ENCODE results near the gene KIF13A.
"Not testable (repeated sequence)": the region's sequence is repeated elsewhere in the genome, so short reads cannot be mapped to it uniquely, and the experiment has no call there.

The KIF13A gene

DNA sequence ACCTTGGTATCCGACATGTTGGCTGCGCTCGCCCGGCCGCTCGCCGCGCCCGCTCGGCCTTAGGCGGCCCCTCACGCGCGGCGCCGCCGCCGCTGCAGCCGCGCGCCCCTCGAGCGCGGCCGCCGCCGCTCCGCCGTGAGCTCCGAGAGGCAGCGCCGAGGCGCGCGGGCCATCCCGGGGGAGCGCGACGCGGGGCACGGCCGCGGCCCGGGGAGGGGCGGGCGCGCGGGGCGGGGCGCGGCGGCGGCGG is at the start of gene KIF13A:
KIF13A (minus strand) TSS at position 189 of the 250 bp plus-strand sequence; CDS start at position 17, 172 bp downstream.
- DNase-seq (ENCODE audit: low read depth in 2 of 3, low spot score in 2 of 3) = no peak

DNA sequence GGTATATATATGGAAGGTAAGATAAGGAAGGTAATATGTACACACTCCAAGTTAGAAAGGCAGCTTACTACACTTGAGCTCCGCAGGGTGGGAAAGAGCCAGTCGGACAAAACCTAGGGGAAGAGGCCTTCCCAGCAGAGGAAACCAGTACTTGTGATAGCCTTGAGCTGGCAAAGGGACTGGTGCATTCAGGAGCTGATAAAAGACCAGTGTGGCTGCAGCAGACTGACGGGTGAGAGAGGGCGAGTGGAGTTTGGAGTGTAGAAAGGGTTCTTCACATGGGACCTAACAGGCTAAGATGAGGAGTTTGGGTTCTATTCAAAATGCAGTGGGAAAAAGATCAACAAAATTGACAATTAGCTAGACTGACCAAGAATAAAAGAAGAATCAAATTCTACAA is 49.3 kb upstream of the KIF13A start:
- no peak for DNase-seq (ENCODE audit: low read depth in 2 of 3, low spot score in 2 of 3)

DNA sequence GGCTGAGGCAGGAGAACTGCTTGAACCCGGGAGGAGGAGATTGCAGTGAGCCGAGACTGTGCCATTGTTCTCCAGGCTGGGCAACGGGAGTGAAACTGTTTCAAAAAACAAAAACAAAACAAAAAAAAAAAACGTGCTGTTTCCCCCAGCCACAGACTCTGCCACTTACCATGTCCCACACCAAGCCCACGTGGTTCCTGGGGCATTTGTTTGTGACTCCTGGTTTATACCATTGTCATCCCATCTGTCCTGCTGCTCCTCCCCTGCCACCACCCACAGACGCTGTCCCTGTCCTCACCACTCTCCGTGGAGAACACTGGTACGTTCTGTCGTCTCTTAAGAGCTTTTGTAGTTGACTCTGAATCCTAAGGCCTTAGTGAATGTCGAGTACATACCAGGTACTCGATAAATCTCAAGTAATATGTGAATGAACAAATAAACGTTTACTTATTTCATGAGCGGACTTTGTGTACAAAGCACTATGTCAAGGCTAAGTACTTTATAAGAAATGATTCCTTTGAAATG is 48.0 kb upstream of the KIF13A start:
- no peak for DNase-seq (ENCODE audit: low read depth in 2 of 3, low spot score in 2 of 3)

DNA sequence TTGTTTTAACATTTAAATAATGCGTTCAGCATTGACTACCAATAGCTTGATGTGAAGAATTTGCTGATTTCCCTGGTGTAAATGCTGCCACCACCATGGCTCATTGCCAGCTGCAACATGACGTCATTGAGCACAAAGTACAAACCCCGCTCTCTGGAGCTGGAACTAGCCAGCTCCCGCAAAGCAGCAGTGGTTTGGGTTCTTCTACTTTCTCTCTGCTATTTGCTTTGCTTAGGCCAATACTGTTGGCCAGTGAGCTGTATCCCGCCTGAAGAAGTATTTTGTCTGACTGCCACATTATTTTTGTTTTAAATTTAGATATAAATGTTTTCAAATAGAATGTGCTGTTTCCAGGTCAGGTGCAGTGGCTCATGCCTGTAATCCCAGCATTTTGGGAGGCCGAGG is 47.4 kb upstream of the KIF13A start:
- DNase-seq (ENCODE audit: low read depth in 2 of 3, low spot score in 2 of 3) = no peak

DNA sequence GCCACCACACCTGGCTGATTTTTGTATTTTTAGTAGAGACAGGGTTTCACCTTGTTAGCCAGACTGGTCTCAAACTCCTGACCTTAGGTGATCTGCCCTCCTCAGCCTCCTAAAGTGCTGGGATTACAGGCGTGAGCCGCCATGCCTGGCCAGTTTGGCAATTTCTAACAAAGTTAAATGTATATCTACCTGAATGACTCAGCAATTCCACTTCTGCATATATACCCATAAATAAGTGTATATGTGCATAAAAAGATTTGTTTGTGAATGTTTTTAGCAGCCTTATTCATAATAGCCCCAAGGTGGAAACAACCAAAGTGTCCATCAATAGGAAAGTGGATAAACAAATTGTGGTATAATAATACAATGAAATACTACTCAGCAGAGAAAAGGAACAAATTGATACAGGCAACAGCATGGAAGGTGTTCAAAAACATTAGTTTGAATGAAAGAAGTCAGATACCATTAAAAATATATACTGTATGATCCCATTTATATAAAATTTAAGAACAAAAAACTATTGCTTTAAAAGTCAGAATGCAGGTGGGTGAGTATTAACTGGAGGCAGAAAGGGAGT is 44.3 kb upstream of the KIF13A start:
- DNase-seq (ENCODE audit: low read depth in 2 of 3, low spot score in 2 of 3) = no peak

DNA sequence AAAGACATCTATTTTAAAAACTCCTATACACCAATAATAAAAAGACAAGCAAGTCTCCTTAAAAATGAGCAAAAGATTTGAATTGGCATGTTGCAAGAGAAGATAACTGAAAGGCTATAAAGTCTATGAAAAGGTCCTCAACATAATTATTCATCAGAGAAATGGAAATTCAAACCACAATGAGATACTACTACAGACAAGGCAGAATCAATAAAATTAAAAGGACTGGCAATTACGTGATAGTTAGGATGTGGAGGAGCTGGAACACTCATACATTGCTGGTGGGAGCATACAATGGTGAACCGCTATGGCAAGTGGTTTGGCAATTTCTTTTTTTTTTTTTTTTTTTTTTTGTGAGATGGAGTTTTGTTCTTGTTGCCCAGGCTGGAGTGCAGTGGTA is 43.8 kb upstream of the KIF13A start:
- DNase-seq (ENCODE audit: low read depth in 2 of 3, low spot score in 2 of 3) = no peak

DNA sequence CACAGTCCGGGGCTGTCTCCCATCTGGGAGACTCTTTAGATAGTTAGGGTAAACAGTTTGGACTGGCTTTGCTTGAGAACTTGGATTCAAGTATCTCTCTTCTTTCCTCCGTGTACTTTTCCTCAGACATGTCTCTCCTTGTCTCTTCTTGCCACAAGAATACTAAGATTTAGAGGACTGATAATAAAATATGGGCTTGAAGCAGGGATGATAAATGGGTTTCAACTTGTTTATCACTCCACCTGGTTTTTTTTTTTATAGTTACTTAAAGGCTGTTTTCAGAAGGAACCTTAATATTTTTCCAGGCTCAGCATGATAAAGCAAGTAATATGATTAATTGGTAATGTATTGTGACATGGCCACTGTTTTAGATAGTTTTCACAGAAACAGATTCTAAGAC is 40.9 kb upstream of the KIF13A start:
- DNase-seq (ENCODE audit: low read depth in 2 of 3, low spot score in 2 of 3) = no peak

DNA sequence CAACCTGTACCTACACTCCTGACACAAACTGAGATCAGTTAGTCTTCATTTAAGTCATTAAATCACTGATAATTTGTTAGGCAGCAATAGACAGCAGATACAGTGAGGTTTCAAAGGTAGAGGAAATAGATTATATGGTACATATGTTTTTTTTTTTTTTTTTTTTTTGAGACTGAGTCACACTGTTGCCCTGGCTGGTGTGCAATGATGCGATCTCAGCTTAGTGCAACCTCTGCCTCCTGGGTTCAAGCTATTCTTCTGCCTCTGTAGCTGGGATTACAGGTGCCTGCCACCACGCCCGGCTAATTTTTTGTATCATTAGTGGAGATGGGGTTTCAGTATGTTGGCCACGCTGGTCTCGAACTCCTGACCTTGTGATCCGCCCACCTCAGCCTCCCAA is 38.2 kb upstream of the KIF13A start:
- DNase-seq (ENCODE audit: low read depth in 2 of 3, low spot score in 2 of 3) = no peak

DNA sequence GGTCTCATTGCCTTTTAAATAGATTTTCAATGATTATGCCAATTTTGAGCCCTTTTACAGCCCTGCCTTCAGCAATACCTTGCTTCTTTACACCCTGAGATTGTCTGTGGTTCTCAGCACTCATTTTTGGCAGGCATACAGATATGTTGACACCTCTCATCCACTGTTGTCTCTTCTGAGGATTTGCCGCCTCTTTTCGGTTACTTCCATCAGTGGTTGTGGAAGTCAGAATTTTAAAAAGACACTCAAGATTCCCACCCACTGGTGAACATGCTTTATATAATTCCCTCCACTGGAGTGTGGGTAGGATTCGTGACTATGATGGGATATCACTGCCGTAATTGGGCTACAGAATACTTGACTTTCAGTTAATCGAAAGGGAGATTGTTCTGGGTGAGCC is 37.4 kb upstream of the KIF13A start:
- no peak for DNase-seq (ENCODE audit: low read depth in 2 of 3, low spot score in 2 of 3)

DNA sequence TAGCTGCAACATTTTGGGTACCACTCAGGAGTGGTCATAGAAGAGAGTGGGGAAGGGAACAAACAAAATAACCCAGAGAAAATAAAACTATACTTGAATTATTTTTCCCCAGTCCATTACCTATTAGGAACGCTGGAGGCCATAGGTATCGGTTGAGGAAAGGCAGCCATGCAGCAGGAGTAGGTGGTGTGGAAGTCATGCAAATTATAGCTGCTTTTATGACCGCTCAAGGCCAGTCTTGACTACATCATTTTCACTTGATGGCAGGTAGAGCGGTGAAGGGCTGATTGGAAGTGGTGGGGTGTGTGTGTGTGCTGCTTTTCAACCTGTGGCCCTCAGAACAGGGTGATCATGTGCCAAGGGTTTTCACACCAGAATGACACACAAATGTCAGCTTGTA is 36.5 kb upstream of the KIF13A start:
- no peak for DNase-seq (ENCODE audit: low read depth in 2 of 3, low spot score in 2 of 3)

DNA sequence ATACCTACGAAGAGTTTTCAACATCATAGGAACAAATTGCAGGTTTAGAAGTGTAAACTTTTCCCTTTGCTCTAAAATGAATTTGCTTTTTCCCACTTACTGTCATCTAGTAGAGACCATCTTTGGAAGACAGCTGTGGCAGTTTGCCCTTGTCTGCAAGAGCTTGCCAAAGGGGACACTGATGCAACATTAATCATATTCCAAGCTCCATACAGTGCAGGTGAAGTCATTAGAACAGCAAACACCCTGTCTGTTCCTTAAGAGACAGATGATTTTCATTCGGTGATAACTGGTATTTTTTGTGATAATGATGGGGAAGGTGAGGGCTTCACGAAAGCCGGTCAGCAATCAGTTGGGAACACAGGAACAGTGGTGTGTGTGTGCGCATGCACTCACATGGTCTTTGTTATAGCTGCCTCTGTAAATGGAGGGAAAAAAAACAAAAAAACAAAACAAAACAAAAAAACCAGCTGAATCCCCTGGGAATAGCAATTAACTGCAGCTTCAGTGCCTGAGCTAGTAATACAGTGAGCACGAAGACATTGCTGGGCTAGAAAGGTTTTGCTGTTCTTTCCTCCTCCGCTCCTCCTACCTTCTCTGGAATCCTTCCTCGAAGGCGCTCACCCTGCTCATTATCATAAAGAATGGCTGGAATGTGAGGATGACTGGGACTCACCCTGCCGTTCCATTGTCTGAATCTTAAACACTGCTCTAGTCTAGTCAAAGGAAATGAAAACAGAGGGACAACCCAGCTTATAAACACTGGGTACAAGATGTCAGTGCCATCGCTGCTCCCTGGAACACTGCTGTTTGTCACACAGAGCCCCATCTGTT is 35.2 kb upstream of the KIF13A start:
- DNase-seq (ENCODE audit: low read depth in 2 of 3, low spot score in 2 of 3) = no peak

DNA sequence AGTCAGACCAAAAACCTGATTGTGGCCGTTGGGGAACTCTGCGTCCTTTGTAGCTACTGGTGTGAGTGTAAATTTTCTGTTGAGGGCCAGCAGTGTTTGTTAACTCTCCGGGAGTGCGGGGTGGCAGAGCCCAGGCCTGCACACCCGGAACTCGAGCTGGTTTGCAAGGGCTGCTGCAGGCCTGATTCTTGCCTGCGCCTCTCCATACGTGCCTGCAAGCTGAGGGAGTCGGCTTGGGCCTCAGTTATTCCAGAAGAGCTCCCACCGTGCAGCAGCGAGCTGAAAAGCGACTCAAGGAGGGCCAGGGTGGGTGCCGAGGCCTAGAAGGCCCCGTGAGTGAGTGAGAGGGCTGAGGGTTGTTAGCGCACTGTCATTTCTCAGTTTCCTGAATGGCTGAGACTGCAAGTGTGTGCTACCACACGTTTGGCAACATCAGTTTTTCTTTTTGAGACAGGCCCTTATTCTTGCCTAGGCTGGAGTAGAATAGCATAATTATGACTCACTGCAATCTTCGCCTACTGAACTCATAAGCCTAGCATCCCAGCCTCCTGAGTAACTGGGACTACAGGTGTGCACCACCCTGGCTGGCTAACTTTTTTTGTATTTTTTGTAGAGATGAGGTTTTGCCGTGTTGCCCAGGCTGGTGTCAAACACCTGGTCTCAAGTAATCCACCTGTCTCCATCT is 33.9 kb upstream of the KIF13A start:
- DNase-seq (ENCODE audit: low read depth in 2 of 3, low spot score in 2 of 3) = no peak

DNA sequence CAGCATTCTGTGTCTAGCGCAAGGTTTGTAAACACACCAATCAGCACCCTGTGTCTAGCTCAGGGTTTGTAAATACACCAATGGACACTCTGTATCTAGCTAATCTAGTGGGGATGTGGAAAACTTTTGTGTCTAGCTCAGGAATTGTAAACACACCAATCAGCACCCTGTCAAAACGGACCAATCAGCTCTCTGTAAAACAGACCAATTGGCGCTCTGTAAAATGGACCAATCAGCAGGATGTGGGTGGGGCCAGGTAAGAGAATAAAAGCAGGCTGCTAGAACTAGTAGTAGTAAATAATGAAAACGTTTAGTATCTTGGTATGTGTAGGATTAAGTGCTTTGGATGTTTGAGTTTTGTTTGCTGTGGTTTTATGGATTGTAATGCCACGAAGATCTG is 33.1 kb upstream of the KIF13A start:
- not testable (repeated sequence) for DNase-seq (ENCODE audit: low read depth in 2 of 3, low spot score in 2 of 3)

DNA sequence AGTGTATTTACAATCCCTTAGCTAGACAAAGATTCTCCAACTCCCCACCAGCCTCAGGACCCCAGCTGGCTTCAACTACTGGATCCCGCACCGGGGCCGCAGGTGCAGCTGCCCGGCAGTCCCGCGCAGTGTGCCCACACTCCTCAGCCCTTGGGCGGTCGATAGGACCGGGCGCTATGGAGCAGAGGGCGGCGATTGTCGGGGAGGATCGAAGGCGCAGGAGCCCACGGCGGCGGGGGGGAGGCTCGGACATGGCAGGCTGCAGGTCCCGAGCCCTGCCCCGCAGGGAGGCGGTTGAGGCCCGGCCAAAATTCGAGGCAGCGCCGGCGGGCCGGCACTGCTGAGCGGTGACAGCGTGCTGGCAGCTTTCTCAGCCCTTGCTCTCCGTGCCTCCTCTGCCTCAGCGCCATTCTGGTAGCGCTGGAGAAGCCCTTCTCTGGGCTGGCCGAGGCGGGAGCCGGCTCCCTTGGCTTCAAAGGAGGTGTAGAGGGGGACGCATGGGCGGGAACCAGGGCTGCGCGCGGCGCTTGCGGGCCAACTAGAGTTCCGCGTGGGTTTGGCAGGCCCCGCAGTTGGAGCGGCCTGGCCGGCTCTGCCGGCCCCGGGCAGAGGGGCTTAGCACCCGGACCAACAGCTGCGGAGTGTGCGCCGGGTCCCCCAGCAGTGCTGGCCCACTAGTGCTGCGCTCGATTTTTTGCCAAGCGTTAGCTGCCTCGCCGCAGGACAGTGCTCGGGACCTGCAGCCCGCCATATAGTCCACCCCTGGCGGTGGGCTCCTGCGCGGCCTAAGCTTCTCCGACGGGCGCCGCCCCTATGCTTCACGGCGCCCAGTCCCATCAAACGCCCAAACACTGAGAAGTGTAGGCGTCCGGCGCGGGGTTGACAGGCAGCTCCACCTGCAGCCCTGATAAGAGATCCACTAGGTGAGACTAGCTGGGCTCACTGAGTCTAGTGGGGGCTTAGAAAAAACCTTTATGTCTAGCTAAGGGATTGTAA is 32.4 kb upstream of the KIF13A start:
- DNase-seq (ENCODE audit: low read depth in 2 of 3, low spot score in 2 of 3) = no peak

DNA sequence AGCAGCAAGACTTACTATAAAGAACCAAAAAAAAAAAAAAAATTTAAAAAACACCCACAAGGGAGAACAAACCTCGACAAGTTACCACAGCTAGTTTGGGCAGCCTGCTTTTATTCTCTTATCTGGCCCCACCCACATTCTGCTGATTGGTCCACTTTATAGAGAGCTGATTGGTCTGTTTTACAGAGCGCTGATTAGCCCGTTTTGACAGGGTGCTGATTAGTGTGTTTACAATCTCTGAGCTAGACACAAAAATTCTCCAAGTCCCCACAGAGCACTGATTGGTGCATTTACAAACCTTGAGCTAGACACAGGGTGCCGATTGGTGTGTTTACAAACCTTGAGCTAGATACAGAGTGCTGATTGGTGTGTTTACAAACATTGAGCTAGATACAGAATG is 31.7 kb upstream of the KIF13A start:
- not testable (repeated sequence) for DNase-seq (ENCODE audit: low read depth in 2 of 3, low spot score in 2 of 3)

DNA sequence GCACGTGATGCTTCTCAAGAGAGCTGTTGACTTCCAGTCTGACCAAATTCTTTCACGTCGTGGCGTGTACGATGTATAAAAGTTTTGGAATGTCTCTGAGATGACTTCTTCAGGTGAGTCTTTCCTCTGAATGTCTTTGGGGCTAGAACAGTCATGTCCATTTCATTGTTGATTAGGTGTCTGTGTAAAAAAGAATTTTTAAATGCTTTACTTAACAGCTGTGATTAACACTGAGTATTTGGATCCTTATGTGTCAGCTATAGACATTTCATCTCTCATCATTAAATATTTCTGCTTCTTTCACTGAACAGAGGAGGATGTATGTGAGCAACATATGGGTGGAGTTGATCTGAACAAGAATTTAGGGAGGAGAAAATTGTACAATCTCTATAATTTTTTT is 29.3 kb upstream of the KIF13A start:
- DNase-seq (ENCODE audit: low read depth in 2 of 3, low spot score in 2 of 3) = no peak

DNA sequence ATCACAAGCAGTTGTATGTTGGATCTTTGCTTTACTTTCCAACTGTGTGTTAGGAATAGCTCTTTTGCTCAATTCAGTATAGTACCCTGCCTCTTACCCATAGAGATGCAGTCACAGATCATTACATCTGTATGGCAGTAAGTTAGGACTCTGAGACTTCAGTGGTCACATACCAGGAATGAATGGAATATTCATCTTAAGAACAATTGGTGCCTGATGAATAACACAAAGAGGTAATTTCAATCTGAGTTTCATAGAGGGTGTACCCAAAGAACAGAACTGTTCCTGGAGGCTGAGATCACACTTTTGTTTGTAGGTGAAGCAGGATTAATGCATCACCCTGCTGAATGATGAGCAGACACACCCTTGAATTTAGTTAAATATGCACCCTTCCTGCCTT is 28.7 kb upstream of the KIF13A start:
- no peak for DNase-seq (ENCODE audit: low read depth in 2 of 3, low spot score in 2 of 3)

DNA sequence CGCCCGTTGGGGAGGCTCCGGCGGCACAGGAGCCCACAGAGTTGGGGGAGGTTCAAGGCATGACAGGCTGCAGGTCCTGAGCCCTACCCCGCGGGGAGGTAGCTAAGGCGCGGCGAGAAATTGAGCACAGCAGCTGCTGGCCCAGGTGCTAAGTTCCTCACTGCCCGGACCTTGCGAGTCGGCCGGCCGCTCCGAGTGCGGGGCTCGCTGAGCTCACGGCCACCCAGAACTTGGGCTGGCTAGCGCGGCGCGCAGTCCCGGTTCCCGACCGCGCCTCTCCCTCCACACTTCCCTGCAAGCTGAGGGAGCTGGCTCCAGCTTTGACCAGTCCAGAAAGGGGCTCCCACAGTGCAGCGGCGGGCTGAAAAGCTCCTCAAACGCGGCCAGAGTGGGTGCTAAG is 23.9 kb upstream of the KIF13A start:
- no peak for DNase-seq (ENCODE audit: low read depth in 2 of 3, low spot score in 2 of 3)

DNA sequence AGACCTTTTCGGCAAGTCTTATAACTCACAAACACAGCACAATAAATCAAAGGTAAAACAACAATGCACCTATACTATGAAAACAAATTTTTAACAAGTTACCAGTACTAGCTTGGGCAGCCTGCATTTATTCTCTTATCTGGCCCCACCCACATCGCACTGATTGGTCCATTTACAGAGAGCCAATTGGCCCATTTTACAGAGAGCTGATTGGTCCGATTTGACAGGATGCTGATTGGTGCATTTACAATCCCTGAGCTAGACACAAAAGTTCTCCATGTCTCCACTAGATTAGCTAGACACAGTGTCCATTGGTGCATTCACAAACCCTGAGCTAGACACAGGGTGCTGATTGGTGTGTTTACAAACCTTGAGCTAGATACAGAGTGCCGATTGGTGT is 23.1 kb upstream of the KIF13A start:
- DNase-seq (ENCODE audit: low read depth in 2 of 3, low spot score in 2 of 3) = not testable (repeated sequence)

DNA sequence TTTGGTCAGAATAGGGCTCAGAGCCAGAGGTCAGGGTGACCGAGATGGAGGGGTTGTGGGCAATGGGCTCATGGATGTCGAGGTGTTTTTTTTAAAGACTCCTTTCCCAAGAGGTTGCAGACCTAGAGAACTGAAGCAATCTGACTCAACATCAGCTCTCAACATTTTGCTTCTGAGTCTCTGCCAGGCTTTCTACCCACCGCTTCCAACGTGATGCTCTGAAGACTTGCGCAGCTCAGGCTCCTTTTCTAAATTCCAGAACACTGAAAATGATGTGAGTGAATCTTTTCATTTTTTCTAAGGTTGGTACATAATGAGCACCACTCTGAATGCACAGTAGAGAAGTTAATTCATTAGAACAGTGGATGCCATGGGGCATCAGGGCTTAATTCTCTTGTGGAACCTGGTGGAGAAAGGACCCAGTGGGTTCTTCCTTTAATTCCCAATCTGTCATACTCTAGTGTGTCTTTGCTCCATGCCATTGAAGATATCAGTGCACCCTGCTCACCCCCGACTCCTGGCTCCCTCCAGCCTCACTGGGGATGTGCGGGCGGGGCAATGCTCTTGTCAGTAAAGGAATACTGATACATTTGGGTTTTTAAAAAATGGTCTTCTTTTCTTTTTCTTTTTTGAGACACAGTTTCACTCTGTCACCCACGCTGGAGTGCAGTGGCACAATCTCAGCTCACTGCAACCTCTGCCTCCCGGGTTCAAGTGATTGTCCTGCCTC is 17.0 kb upstream of the KIF13A start:
- DNase-seq (ENCODE audit: low read depth in 2 of 3, low spot score in 2 of 3) = no peak

DNA sequence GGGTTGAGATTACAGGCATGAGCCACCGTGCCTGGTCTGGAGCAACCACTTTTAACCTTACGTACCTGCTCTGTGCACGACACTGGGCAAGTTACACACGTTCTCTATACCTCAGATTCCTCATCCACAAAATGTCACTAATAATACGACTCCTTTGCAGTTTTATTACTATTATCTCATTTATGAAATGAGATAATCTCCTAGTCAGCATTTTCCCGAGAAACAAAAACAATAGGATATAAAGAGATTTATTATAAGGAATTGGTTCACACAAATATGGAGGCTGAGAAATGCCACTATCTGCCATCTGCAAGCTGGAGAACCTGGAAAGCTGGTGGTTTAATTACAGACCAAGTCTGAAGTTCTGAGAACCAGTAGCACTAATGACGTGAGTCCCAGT is 12.0 kb upstream of the KIF13A start:
- DNase-seq (ENCODE audit: low read depth in 2 of 3, low spot score in 2 of 3) = no peak

All from activated CD8-positive, alpha-beta memory T cell treated with anti-CD3 and anti-CD28 coated beads for 48 hours (primary cell).